Retinal pigment epithelial cell (primary cell): ENCODE data around the gene UBAC2.

Source experiments
- DNase-seq: peaks from one replicate; pipeline ENCODE4 v3.0.0-alpha.2; 2010; ENCODE audit warnings: low read depth
- H3K4me3 ChIP-seq: 2 replicates; pipeline ENCODE4 v1.5.1; 2011; ENCODE audit warnings: mild to moderate bottlenecking, low read length, control low read depth, moderate library complexity
- TF ChIP-seq, protein P1 (sequence below): conservative IDR thresholded peaks from 2 replicates; pipeline ENCODE4 v1.5.1; 2011; ENCODE audit warnings: low read depth, low read length, control low read depth, inconsistent platforms

Gene UBAC2

GRCh38 chr13:99350191-99350590, 149.5 kb downstream of the UBAC2 start:
- H3K4me3 ChIP-seq = no peak overlapping the region
- no peak for DNase-seq
- TF ChIP-seq, protein P1, sequence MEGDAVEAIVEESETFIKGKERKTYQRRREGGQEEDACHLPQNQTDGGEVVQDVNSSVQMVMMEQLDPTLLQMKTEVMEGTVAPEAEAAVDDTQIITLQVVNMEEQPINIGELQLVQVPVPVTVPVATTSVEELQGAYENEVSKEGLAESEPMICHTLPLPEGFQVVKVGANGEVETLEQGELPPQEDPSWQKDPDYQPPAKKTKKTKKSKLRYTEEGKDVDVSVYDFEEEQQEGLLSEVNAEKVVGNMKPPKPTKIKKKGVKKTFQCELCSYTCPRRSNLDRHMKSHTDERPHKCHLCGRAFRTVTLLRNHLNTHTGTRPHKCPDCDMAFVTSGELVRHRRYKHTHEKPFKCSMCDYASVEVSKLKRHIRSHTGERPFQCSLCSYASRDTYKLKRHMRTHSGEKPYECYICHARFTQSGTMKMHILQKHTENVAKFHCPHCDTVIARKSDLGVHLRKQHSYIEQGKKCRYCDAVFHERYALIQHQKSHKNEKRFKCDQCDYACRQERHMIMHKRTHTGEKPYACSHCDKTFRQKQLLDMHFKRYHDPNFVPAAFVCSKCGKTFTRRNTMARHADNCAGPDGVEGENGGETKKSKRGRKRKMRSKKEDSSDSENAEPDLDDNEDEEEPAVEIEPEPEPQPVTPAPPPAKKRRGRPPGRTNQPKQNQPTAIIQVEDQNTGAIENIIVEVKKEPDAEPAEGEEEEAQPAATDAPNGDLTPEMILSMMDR = no peak

GRCh38 chr13:99351772-99352171, 151.1 kb downstream of the UBAC2 start:
- DNase-seq = no peak
- TF ChIP-seq, protein P1 = no peak
- no peak overlapping the region for H3K4me3 ChIP-seq

- TF ChIP-seq, protein P1 = no peak
- no peak overlapping the region for H3K4me3 ChIP-seq
- DNase-seq = no peak
These were observed 151.9 kb downstream of the UBAC2 start for GRCh38 chr13:99352351-99353245.

- no peak overlapping the region for H3K4me3 ChIP-seq
- DNase-seq = no peak
- TF ChIP-seq, protein P1 = no peak
These were observed 152.6 kb downstream of the UBAC2 start for GRCh38 chr13:99353246-99353600.

DNA sequence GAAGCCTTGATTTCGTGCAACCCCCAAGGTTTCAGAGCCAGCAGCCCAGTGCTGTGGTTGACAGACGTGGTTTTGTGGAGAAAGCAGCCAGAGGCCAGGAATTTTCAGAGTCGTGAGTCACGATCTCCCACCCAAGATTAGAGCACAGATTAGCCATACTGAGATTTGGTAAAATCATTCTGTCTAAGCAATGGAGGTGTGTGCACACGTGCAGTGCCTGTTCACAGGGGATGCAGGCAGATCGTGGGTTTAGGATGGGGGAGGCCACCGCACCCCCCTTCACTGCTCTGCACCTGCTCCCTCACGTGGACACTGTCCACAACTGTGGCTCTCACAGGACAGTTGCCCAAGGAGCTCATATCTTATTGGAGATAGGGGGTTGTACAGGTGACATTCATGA, 153.2 kb downstream of the UBAC2 start:
- DNase-seq = no peak
- TF ChIP-seq, protein P1 = no peak
- H3K4me3 ChIP-seq = no peak overlapping the region

- TF ChIP-seq, protein P1 = no peak
- DNase-seq = no peak
- H3K4me3 ChIP-seq = no peak overlapping the region
These were observed 153.8 kb downstream of the UBAC2 start for GRCh38 chr13:99354371-99354951.
